Amniotic stem cell (primary cell): ENCODE data around the gene MYBPC3.

ENCODE experiments used
- DNase-seq: peaks from one replicate; lab custom pipeline; 2025; lab: John Stamatoyannopoulos, UW

MYBPC3 gene

GRCh38 chr11:47357985-47358730 is 5.7 kb upstream of the MYBPC3 start:
- no peak for DNase-seq

GRCh38 chr11:47356998-47357329 is 4.5 kb upstream of the MYBPC3 start:
- DNase-seq, result no peak

- DNase-seq, result no peak
These were observed 3.9 kb upstream of the MYBPC3 start for GRCh38 chr11:47356129-47356997.

GRCh38 chr11:47355283-47356128 is 3.0 kb upstream of the MYBPC3 start:
- peak; percentile 78 for DNase-seq

- DNase-seq, result no peak
These were observed 2.4 kb upstream of the MYBPC3 start for GRCh38 chr11:47354913-47355282.

- DNase-seq, result no peak
These were observed 1.7 kb upstream of the MYBPC3 start for GRCh38 chr11:47353978-47354774.

- no peak for DNase-seq
These were observed 1.1 kb downstream of the MYBPC3 start for GRCh38 chr11:47351156-47352126.

GRCh38 chr11:47350315-47350714 is 2.2 kb downstream of the MYBPC3 start:
- DNase-seq, result no peak

GRCh38 chr11:47349521-47350095 is 2.9 kb downstream of the MYBPC3 start:
- no peak for DNase-seq

GRCh38 chr11:47348859-47349258 is 3.6 kb downstream of the MYBPC3 start:
- DNase-seq, result no peak

- no peak for DNase-seq
These were observed 4.2 kb downstream of the MYBPC3 start for GRCh38 chr11:47348131-47348802.

GRCh38 chr11:47347137-47347536 is 5.4 kb downstream of the MYBPC3 start:
- DNase-seq, result no peak

GRCh38 chr11:47345890-47346563 is 6.5 kb downstream of the MYBPC3 start:
- no peak for DNase-seq

GRCh38 chr11:47342854-47343253 is 9.6 kb downstream of the MYBPC3 start:
- no peak for DNase-seq

- no peak for DNase-seq
These were observed 10.3 kb downstream of the MYBPC3 start for GRCh38 chr11:47342036-47342803.

GRCh38 chr11:47340980-47341775 is 11.3 kb downstream of the MYBPC3 start:
- DNase-seq, result no peak

- DNase-seq, result no peak
These were observed 12.5 kb downstream of the MYBPC3 start for GRCh38 chr11:47340010-47340409.
